Liver (tissue), 9 donors: ENCODE measurements around the gene L3HYPDH. TPM values are rescaled to one million over a fixed set of nuclear protein-coding genes. Genes with fewer than 3 reads are reported as not detected.
"Not testable (repeated sequence)": the region's sequence is repeated elsewhere in the genome, so short reads cannot be mapped to it uniquely, and the experiment has no call there.

Experiments
- DNase-seq: peaks from one replicate; pipeline ENCODE4 v3.0.0-alpha.2; 2017; ENCODE audit warnings: low spot score
- H3K27ac ChIP-seq, 2 donors: one replicate each; pipeline ENCODE4 v1.7.0; 2013; ENCODE audit warnings: inconsistent platforms in 2 of 2, low read length in 2 of 2, control low read depth in 1 of 2, low read depth in 1 of 2, mild to moderate bottlenecking in 1 of 2
- H3K27me3 ChIP-seq, 4 donors: one replicate each; pipeline versions ENCODE4 v1.6.1 to v1.7.0; 2013; ENCODE audit warnings: low read length in 3 of 4, inconsistent platforms in 1 of 4, mild to moderate bottlenecking in 1 of 4, moderate library complexity in 1 of 4; ENCODE audit not compliant: control insufficient read depth in 4 of 4, insufficient read depth in 4 of 4
- H3K36me3 ChIP-seq, 4 donors: one replicate each; pipeline versions ENCODE4 v1.6.1 to v1.7.0; 2013; ENCODE audit warnings: low read length in 3 of 4, mild to moderate bottlenecking in 3 of 4, low read depth in 1 of 4, moderate library complexity in 1 of 4; ENCODE audit not compliant: control insufficient read depth in 4 of 4, insufficient read depth in 3 of 4
- H3K4me1 ChIP-seq, 4 donors: one replicate each; pipeline versions ENCODE4 v1.6.1 to v1.7.0; 2013; ENCODE audit warnings: low read length in 3 of 4, mild to moderate bottlenecking in 3 of 4, moderate library complexity in 1 of 4; ENCODE audit not compliant: control insufficient read depth in 4 of 4, insufficient read depth in 4 of 4
- H3K4me3 ChIP-seq, 3 donors: one replicate each; pipeline versions ENCODE4 v1.6.1 to v1.7.0; 2013; ENCODE audit warnings: low read length in 3 of 3, control low read depth in 1 of 3, low read depth in 1 of 3, mild to moderate bottlenecking in 1 of 3
- H3K9ac ChIP-seq, 2 donors: one replicate each; pipeline ENCODE4 v1.7.0; 2013; ENCODE audit warnings: low read length in 2 of 2, mild to moderate bottlenecking in 2 of 2, moderate library complexity in 2 of 2, control low read depth in 1 of 2, low read depth in 1 of 2
- H3K9me3 ChIP-seq, 4 donors: one replicate each; pipeline versions ENCODE4 v1.6.1 to v1.7.0; 2013; ENCODE audit warnings: low read length in 3 of 4; ENCODE audit not compliant: control insufficient read depth in 4 of 4
- EGR1 ChIP-seq, 2 donors: IDR thresholded peaks; 2 replicates each; pipeline ENCODE4 v1.6.1; 2016 to 2018; ENCODE audit warnings: antibody characterized with exemption in 2 of 2, low read depth in 2 of 2
- GABPA ChIP-seq, 2 donors: IDR thresholded peaks in 1 of 2; conservative IDR thresholded peaks in 1 of 2; 2 replicates each; pipeline ENCODE4 v1.6.1; 2016; ENCODE audit warnings: antibody characterized with exemption in 2 of 2, mild to moderate bottlenecking in 1 of 2, moderate library complexity in 1 of 2
- RAD21 ChIP-seq, 2 donors: IDR thresholded peaks; 2 replicates each; pipeline ENCODE4 v1.6.1; 2016; ENCODE audit warnings: antibody characterized with exemption in 2 of 2, mild to moderate bottlenecking in 2 of 2
- REST ChIP-seq: IDR thresholded peaks from 2 replicates; pipeline ENCODE4 v1.6.1; 2016; ENCODE audit warnings: antibody characterized with exemption, mild to moderate bottlenecking
- SP1 ChIP-seq: IDR thresholded peaks from 2 replicates; pipeline ENCODE4 v1.6.1; 2018; ENCODE audit warnings: antibody characterized with exemption, mild to moderate bottlenecking
- TAF1 ChIP-seq: conservative IDR thresholded peaks from 2 replicates; pipeline ENCODE4 v1.6.1; 2016; ENCODE audit warnings: antibody characterized with exemption, mild to moderate bottlenecking
- YY1 ChIP-seq: IDR thresholded peaks from 2 replicates; pipeline ENCODE4 v1.6.1; 2016; ENCODE audit warnings: antibody characterized with exemption, mild to moderate bottlenecking
- ZBTB33 ChIP-seq: IDR thresholded peaks from 2 replicates; pipeline ENCODE4 v1.6.1; 2016; ENCODE audit warnings: antibody characterized with exemption
- WGBS: extraction: QIAGEN DNeasy Blood & Tissue Kit; methylation state at CpG from one replicate; pipeline ENCODE4 v1.1.7; 2013; 5-methylcytosine and 5-hydroxymethylcytosine counted together
- polyA plus RNA-seq, 2 donors: library from polyadenylated mRNA; stranded (reverse) in 1 of 2; unstranded in 1 of 2; fragments of 200-250 nt in 1 of 2; fragments of >200 nt in 1 of 2; fragmentation: Nextera tagmentation in 1 of 2; extraction: Ambion mirVana in 1 of 2; gene quantifications; one replicate each; pipeline versions ENCODE4 v1.2.1 to v1.2.3, GENCODE V29; 2013 to 2015
- total RNA-seq, 2 donors: library from RNA; depleted of rRNA; stranded (reverse); fragments of >200 nt; gene quantifications; one replicate each; pipeline ENCODE4 v1.2.3, GENCODE V29; 2014
- donor health status: healthy.
- donor health status: healthy.
- donor health status: healthy.
- donor health status: healthy.
- donor health status: healthy.

L3HYPDH gene
- total and polyA plus RNA-seq, 4 donors: 9.3 to 36.3 (median 28.2) TPM

DNA sequence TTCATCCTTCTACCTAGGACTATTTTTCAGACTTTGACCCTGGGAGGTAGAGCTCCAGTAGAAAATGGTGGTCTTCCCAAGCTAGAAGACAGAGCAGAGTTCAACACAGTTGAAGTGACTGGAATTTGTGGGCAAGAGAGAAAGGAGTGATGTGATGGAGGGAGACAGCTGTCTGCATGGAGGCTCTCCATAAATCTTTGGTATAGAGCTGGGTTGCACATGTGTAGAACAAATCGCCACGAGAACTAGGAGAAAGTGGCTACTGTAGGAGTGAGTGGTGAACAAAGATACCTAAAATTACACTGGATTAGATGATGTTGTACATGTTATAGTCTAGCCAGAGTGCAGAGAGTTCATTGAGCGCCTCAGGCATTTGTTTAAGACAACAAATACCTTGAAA lies 33.5 kb downstream of the L3HYPDH start:
- Histone ChIP-seq H3K27me3 (no peaks in the 10 kb centered on the region), H3K9ac (no peak overlapping the region), H3K27ac (no peak overlapping the region), H3K4me3 (no peak overlapping the region), H3K36me3 (no peaks in the 10 kb centered on the region), H3K9me3 (no peaks in the 10 kb centered on the region), H3K4me1 (no peaks in the 10 kb centered on the region)
- TF ChIP-seq REST (no peak), YY1 (no peak), SP1 (no peak)
- no peak for DNase-seq
- WGBS: 98% methylated on average over 3 of the region's 3 CpGs

- DNase-seq, H3K9me3 ChIP-seq, H3K27me3 ChIP-seq, H3K4me1 ChIP-seq, H3K27ac ChIP-seq, H3K4me3 ChIP-seq, H3K36me3 ChIP-seq, H3K9ac ChIP-seq: not testable (repeated sequence)
- 90% methylated on average over 2 of the region's 2 CpGs for WGBS
Measured at GRCh38 chr14:59448673-59449072, 35.5 kb downstream of the L3HYPDH start.

DNA sequence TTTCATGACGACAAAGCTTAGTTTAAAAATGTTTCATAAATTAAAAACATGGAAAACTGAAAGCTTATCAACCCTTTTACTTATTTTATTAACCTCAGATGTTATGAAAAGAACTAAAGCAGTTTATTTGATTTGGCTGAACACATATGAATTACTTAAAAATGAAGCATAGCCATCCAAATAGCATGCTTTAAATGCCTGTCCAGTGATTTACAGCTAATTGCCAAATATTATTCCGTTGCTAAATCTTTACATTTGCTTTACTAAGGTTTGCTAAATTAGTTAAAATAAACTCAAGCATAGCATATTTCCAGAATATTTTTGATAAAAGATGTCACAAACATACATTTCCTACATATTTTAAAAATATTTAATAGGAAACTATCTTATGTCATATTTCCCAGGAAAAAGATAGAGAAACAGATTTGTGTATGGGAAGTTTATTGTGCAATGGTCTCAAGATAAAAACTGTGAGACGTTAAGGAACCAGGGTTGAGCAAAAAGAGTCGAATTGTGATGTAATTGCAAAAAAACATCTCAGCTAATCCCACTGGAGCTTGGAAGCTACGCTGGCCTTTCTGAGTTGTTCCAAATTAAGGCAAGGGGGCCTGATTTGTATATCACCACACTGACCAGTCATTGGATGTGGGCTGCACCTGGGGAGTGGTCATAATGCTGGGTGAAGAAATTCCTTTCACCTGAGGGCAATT lies 44.8 kb downstream of the L3HYPDH start:
- H3K27ac ChIP-seq: no peak overlapping the region
- WGBS: 74% methylated on average over 5 of the region's 5 CpGs

More for the DNA sequence above, 44.8 kb downstream of the L3HYPDH start:
- Histone ChIP-seq H3K9me3 (no peaks in the 10 kb centered on the region), H3K36me3 (no peaks in the 10 kb centered on the region), H3K4me1 (peaks cover 0 to 5% (median 0%) of the 10 kb centered on the region in 4 donors), H3K4me3 (no peak overlapping the region), H3K9ac (no peak overlapping the region), H3K27me3 (no peaks in the 10 kb centered on the region)
- TF ChIP-seq SP1: no peak
- TF ChIP-seq YY1: no peak
- no peak for TF ChIP-seq RAD21 (IDR thresholded peaks at IDR 0.05)
- no peak for TF ChIP-seq ZBTB33
- no peak for TF ChIP-seq TAF1
- TF ChIP-seq GABPA (IDR thresholded peaks at IDR 0.05 in 1 of 2, conservative IDR thresholded peaks at IDR 0.05 in 1 of 2): no peak
- TF ChIP-seq EGR1 (IDR thresholded peaks at IDR 0.05; ENCODE audit: low read depth in 2 of 2): no peak
- DNase-seq: no peak
